Panc1 (cell line): ENCODE measurements around the gene KCNK10. TPM values are rescaled to one million over a fixed set of nuclear protein-coding genes. Genes with fewer than 3 reads are reported as not detected.
A peak's percentile ranks its signal among the peaks of the same experiment; 100 is the strongest.

Experiments used
- ATAC-seq: fragments of 200-7000 bp; cut with Tn5 transposase; 2 replicates; pipeline ENCODE4 v1.9.1; 2020; ENCODE audit warnings: mild to moderate bottlenecking, moderate library complexity
- BruUV-seq: library from RNA; stranded (reverse); fragments of 400-500 nt; replicated peaks from 2 replicates; lab custom pipeline; 2021; lab: Mats Ljungman, UMichigan
- CTCF ChIA-PET: fragments of 300-600 bp; sonication (Branson Sonifier 250); formaldehyde crosslinking; loops from one replicate; lab custom pipeline; 2022; ENCODE audit warnings: antibody characterized with exemption; lab: Charles Lee
- POLR2A ChIA-PET: fragments of 300-600 bp; sonication (Branson Sonifier 250); formaldehyde crosslinking; loops from one replicate; lab custom pipeline; 2022; ENCODE audit warnings: antibody characterized with exemption; lab: Charles Lee
- DNase-seq: peaks from one replicate; pipeline ENCODE4 v3.0.0-alpha.2; 2010; ENCODE audit warnings: low read depth, low spot score
- H3K27ac ChIP-seq: 2 replicates; pipeline ENCODE4 v1.5.1; 2011; ENCODE audit warnings: mild to moderate bottlenecking, low read length, inconsistent platforms
- H3K27me3 ChIP-seq: fragments of 200-500 bp; sonication (Bioruptor generic); 2 replicates; pipeline ENCODE4 v1.6.0; 2014; ENCODE audit warnings: low read length, inconsistent platforms; ENCODE audit not compliant: control insufficient read depth, insufficient read depth
- H3K36me3 ChIP-seq: fragments of 200-500 bp; sonication (Bioruptor generic); 2 replicates; pipeline ENCODE4 v1.5.1; 2014; ENCODE audit warnings: inconsistent platforms, mild to moderate bottlenecking, low read length, moderate library complexity; ENCODE audit not compliant: control insufficient read depth, insufficient read depth
- H3K4me1 ChIP-seq: 2 replicates; pipeline ENCODE4 v1.5.1; 2011; ENCODE audit warnings: inconsistent platforms, mild to moderate bottlenecking, low read length, moderate library complexity; ENCODE audit not compliant: control insufficient read depth, insufficient read depth
- H3K4me3 ChIP-seq, 2 experiments: 2 replicates each; pipeline ENCODE4 v1.5.1; 2011 to 2012; ENCODE audit warnings: low read depth in 2 of 2, low read length in 2 of 2, mild to moderate bottlenecking in 2 of 2, inconsistent platforms in 1 of 2, moderate library complexity in 1 of 2
- H3K9me3 ChIP-seq: fragments of 200-500 bp; sonication (Bioruptor generic); 2 replicates; pipeline ENCODE4 v1.5.1; 2014; ENCODE audit warnings: low read depth, mild to moderate bottlenecking, inconsistent platforms, low read length, moderate library complexity; ENCODE audit not compliant: control insufficient read depth, insufficient read depth
- POLR2AphosphoS5 ChIP-seq: IDR thresholded peaks from 2 replicates; pipeline ENCODE4 v1.6.1; 2012; ENCODE audit warnings: mild to moderate bottlenecking, low read depth, low read length, moderate library complexity
- REST ChIP-seq, 2 experiments: IDR thresholded peaks; 2 replicates each; pipeline ENCODE4 v1.6.1; 2011 to 2012; ENCODE audit warnings: low read depth in 2 of 2, control low read depth in 1 of 2, low read length in 1 of 2, mild to moderate bottlenecking in 1 of 2, moderate library complexity in 1 of 2; ENCODE audit not compliant: insufficient read depth in 1 of 2
- SIN3A ChIP-seq: IDR thresholded peaks from 2 replicates; pipeline ENCODE4 v1.6.1; 2012; ENCODE audit warnings: low read depth, mild to moderate bottlenecking, low read length, moderate library complexity, borderline replicate concordance; ENCODE audit not compliant: insufficient read depth
- TCF7L2 ChIP-seq: IDR thresholded peaks from 2 replicates; pipeline ENCODE4 v1.6.1; 2011; ENCODE audit warnings: mild to moderate bottlenecking, low read depth, low read length, inconsistent platforms
- in situ Hi-C: cut with HindIII; loops from 2 replicates; pipeline ENCODE4 v1.10.0; 2016; ENCODE audit warnings: low sequenced_read_pairs, low pct_unique_long_range_greater_than_20kb
- intact Hi-C: fragments of 100-400 bp; cut with micrococcal nuclease; formaldehyde crosslinking; loops from one replicate; pipeline ENCODE4 v1.10.0; 2022; ENCODE audit not compliant: unreplicated experiment
- total RNA-seq: library from RNA; stranded (reverse); gene quantifications from one replicate; pipeline ENCODE4 v1.2.1, GENCODE V29; 2021; ENCODE audit not compliant: unreplicated experiment
- TF ChIP-seq, protein P1 (sequence below): fragments of 450-650 bp; IDR thresholded peaks from 2 replicates; pipeline ENCODE4 v1.5.1; 2017; ENCODE audit warnings: mild to moderate bottlenecking

KCNK10 gene
- total RNA-seq, 1 experiment from 2014 or later: 0.28 TPM

GRCh38 chr14:88321692-88322503, 1.2 kb downstream of the KCNK10 start:
- no peaks in the 10 kb centered on the region for H3K36me3 ChIP-seq
- H3K27ac ChIP-seq: no peak overlapping the region
- peaks cover 31% of the 10 kb centered on the region for H3K27me3 ChIP-seq
- ChIA-PET CTCF (no interaction called here), POLR2A (no interaction called here)
- peaks cover 7% of the 10 kb centered on the region for H3K4me1 ChIP-seq
- intact Hi-C loops (no loop called here), in situ Hi-C loops (no loop called here)
- no peak for DNase-seq
- ATAC-seq: no peak
- TF ChIP-seq, protein P1, sequence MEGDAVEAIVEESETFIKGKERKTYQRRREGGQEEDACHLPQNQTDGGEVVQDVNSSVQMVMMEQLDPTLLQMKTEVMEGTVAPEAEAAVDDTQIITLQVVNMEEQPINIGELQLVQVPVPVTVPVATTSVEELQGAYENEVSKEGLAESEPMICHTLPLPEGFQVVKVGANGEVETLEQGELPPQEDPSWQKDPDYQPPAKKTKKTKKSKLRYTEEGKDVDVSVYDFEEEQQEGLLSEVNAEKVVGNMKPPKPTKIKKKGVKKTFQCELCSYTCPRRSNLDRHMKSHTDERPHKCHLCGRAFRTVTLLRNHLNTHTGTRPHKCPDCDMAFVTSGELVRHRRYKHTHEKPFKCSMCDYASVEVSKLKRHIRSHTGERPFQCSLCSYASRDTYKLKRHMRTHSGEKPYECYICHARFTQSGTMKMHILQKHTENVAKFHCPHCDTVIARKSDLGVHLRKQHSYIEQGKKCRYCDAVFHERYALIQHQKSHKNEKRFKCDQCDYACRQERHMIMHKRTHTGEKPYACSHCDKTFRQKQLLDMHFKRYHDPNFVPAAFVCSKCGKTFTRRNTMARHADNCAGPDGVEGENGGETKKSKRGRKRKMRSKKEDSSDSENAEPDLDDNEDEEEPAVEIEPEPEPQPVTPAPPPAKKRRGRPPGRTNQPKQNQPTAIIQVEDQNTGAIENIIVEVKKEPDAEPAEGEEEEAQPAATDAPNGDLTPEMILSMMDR: no peak
- TF ChIP-seq SIN3A: no peak
- no peak for TF ChIP-seq POLR2AphosphoS5
- no peak for TF ChIP-seq TCF7L2
- no peak for TF ChIP-seq REST (IDR thresholded peaks at IDR 0.05; ENCODE audit: insufficient read depth in 1 of 2, low read depth in 2 of 2, low read length in 1 of 2)
- peak overlapping the region in 1 of 2 experiments; percentile 33; a peak in 2 of 4 replicates for H3K4me3 ChIP-seq
- BruUV-seq: no TSS peak
- no peaks in the 10 kb centered on the region for H3K9me3 ChIP-seq

- intact Hi-C loops: no loop called here
- CTCF ChIA-PET: no interaction called here
Observed at GRCh38 chr14:88318406-88318805, 4.7 kb downstream of the KCNK10 start.

More at GRCh38 chr14:88318406-88318805, 4.7 kb downstream of the KCNK10 start:
- Histone ChIP-seq H3K36me3 (no peaks in the 10 kb centered on the region), H3K27ac (no peak overlapping the region), H3K4me3 (no peak overlapping the region), H3K4me1 (peaks cover 4% of the 10 kb centered on the region; the same call in 1 of the 2 replicates), H3K9me3 (no peaks in the 10 kb centered on the region), H3K27me3 (peaks cover 16% of the 10 kb centered on the region)
- no TSS peak for BruUV-seq
- POLR2A ChIA-PET: no interaction called here
- in situ Hi-C loops: no loop called here
- ATAC-seq (no peak), DNase-seq (no peak)
- TF ChIP-seq TCF7L2 (no peak), REST (IDR thresholded peaks at IDR 0.05; ENCODE audit: insufficient read depth in 1 of 2, low read depth in 2 of 2, low read length in 1 of 2) (no peak), SIN3A (no peak)
